MM.1S (cell line): ENCODE data around the gene BCAS4.
A peak's percentile ranks its signal among the peaks of the same experiment; 100 is the strongest.

Experiments
- DNase-seq: peaks from one replicate; pipeline ENCODE4 v3.0.0-alpha.2; 2015
- H2AFZ ChIP-seq: fragments of 300-600 bp; sonication (generic); 2 replicates; pipeline ENCODE4 v1.6.0; 2016; ENCODE audit warnings: antibody characterized with exemption, low read length
- H3F3A ChIP-seq: fragments of 300-600 bp; sonication (generic); 2 replicates; pipeline ENCODE4 v1.6.1; 2016; ENCODE audit warnings: mild to moderate bottlenecking, antibody characterized with exemption, low read length, moderate library complexity, mixed read lengths; ENCODE audit not compliant: insufficient read depth
- H3K27ac ChIP-seq: fragments of 300-600 bp; sonication (generic); 2 replicates; pipeline ENCODE4 v1.5.1; 2016; ENCODE audit warnings: mild to moderate bottlenecking, low read length
- H3K27me3 ChIP-seq: fragments of 300-600 bp; sonication (generic); replicated peaks from 2 replicates; pipeline ENCODE4 v1.6.0; 2016; ENCODE audit warnings: low read length; ENCODE audit not compliant: insufficient read depth
- H3K36me3 ChIP-seq: fragments of 300-600 bp; sonication (generic); replicated peaks from 2 replicates; pipeline ENCODE4 v1.6.1; 2016; ENCODE audit warnings: mild to moderate bottlenecking, low read length, mixed read lengths; ENCODE audit not compliant: insufficient read depth
- H3K4me1 ChIP-seq: fragments of 300-600 bp; sonication (generic); 2 replicates; pipeline ENCODE4 v1.6.1; 2016; ENCODE audit warnings: low read length, mixed read lengths
- H3K4me2 ChIP-seq: fragments of 300-600 bp; sonication (generic); 2 replicates; pipeline ENCODE4 v1.6.0; 2016; ENCODE audit warnings: low read depth, low read length
- H3K4me3 ChIP-seq: fragments of 300-600 bp; sonication (generic); 2 replicates; pipeline ENCODE4 v1.5.1; 2016; ENCODE audit warnings: low read length, mixed read lengths
- H3K79me2 ChIP-seq: fragments of 300-600 bp; sonication (generic); 2 replicates; pipeline ENCODE4 v1.6.1; 2016; ENCODE audit warnings: mixed run types, low read length, mixed read lengths
- H3K9ac ChIP-seq: fragments of 300-600 bp; sonication (generic); 2 replicates; pipeline ENCODE4 v1.6.1; 2016; ENCODE audit warnings: low read length, mixed read lengths
- H3K9me2 ChIP-seq: fragments of 300-600 bp; sonication (generic); replicated peaks from 2 replicates; pipeline ENCODE4 v1.6.1; 2016; ENCODE audit warnings: mild to moderate bottlenecking, low read length, mixed read lengths; ENCODE audit not compliant: insufficient read depth
- H3K9me3 ChIP-seq: fragments of 300-600 bp; sonication (generic); replicated peaks from 2 replicates; pipeline ENCODE4 v1.6.1; 2016; ENCODE audit warnings: mild to moderate bottlenecking, low read length, mixed read lengths; ENCODE audit not compliant: insufficient read depth
- H4K20me1 ChIP-seq: fragments of 300-600 bp; sonication (generic); 2 replicates; pipeline ENCODE4 v1.6.1; 2016; ENCODE audit warnings: mild to moderate bottlenecking, low read length, moderate library complexity, mixed read lengths; ENCODE audit not compliant: insufficient read depth
- EZH2 ChIP-seq: fragments of 300-600 bp; sonication (generic); optimal IDR thresholded peaks from 2 replicates; pipeline ENCODE3; 2017; ENCODE audit warnings: low read depth, mild to moderate bottlenecking, antibody characterized with exemption, low read length, mixed read lengths
- EZH2phosphoT487 ChIP-seq: fragments of 300-600 bp; sonication (generic); IDR thresholded peaks from 2 replicates; pipeline ENCODE4 v1.6.1; 2018; ENCODE audit warnings: antibody characterized with exemption, low read length
- TF ChIP-seq, protein P1 (sequence below): fragments of 300-600 bp; sonication (generic); IDR thresholded peaks from 2 replicates; pipeline ENCODE4 v1.5.1; 2016; ENCODE audit warnings: antibody characterized with exemption, low read length, mixed read lengths

Gene BCAS4

DNA sequence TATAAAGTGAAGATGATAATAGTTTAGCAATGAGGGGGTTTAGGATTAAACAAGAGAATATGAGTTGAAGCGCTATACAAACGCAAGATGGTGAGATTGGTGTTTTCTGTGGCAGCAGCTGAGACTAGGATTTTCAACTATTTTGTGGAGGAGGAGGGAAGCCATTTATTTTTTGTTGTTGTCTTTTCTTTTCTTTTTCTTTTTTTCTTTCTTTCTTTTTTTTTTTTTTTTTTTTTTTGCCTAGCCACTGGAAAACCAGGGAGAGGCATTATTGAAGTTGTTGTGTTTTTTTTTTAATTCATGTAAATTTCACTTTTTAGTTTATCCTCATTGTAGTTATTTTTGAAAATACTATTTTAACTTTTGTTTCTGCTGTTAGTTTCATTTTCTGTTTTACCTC is 47.6 kb upstream of the BCAS4 start:
- Histone ChIP-seq H3F3A (no peaks in the 10 kb centered on the region), H3K9ac (peak overlapping the region; percentile 26; the same call in 1 of the 2 replicates), H3K27me3 (no peaks in the 10 kb centered on the region), H3K36me3 (no peaks in the 10 kb centered on the region), H3K4me1 (0 out of 2 replicates have a peak, but pooled peaks cover 8% of the 10 kb centered on the region), H3K27ac (peak overlapping the region; percentile 38; the same call in 1 of the 2 replicates), H3K4me3 (peak overlapping the region; percentile 42), H2AFZ (peak overlapping the region; percentile 13; the same call in 1 of the 2 replicates), H3K9me2 (no peaks in the 10 kb centered on the region), H3K9me3 (no peaks in the 10 kb centered on the region), H3K4me2 (peak overlapping the region; percentile 70), H4K20me1 (no peaks in the 10 kb centered on the region), H3K79me2 (peaks cover 11% of the 10 kb centered on the region; the same call in 1 of the 2 replicates)
- DNase-seq = no peak
- TF ChIP-seq, protein P1, sequence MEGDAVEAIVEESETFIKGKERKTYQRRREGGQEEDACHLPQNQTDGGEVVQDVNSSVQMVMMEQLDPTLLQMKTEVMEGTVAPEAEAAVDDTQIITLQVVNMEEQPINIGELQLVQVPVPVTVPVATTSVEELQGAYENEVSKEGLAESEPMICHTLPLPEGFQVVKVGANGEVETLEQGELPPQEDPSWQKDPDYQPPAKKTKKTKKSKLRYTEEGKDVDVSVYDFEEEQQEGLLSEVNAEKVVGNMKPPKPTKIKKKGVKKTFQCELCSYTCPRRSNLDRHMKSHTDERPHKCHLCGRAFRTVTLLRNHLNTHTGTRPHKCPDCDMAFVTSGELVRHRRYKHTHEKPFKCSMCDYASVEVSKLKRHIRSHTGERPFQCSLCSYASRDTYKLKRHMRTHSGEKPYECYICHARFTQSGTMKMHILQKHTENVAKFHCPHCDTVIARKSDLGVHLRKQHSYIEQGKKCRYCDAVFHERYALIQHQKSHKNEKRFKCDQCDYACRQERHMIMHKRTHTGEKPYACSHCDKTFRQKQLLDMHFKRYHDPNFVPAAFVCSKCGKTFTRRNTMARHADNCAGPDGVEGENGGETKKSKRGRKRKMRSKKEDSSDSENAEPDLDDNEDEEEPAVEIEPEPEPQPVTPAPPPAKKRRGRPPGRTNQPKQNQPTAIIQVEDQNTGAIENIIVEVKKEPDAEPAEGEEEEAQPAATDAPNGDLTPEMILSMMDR = no peak
- no peak for TF ChIP-seq EZH2
- TF ChIP-seq EZH2phosphoT487 = no peak

DNA sequence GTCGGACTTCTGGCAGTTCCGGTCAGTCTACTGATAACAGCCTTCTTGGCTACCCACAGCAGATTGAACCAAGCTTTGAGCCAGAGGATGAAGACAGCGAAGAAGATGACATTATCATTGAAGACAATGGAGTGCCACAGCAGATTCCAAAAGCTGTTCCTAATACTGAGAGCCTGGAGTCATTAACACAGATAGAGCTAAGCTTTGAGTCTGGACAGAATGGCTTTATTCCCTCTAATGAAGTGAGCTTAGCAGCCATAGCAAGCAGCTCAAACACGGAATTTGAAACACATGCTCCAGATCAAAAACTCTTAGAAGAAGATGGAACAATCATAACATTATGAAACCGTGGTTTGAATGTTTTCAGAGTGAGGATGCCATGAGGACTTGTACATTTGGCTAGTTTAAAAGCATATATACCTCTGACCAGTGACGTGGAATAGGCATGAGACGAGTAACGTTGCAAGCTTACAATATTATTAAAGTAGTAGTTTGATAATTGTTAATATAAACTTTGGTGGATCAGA is 44.7 kb upstream of the BCAS4 start:
- Histone ChIP-seq H3K9ac (no peak overlapping the region), H2AFZ (no peak overlapping the region), H3K4me1 (0 out of 2 replicates have a peak, but pooled peaks cover 8% of the 10 kb centered on the region)

DNA sequence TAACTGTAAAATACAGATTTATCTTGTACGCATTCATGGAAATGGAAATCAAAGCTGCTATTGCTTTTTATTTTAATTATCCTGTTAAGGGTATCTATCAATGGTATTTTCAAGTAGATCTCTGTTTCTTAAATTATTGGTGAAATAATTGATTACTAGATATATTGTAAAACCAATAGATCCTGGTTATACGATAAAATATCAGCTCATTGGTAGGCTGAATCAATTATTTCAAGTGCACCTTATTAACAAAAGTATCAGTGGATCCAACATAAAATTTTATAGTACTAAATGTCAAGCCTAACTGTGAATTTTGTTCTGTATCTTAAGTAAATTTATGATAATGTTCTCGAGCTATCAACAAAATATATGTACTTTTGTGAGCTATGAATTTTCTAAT is 41.7 kb upstream of the BCAS4 start:
- H3K27ac ChIP-seq = no peak overlapping the region
- no peak for DNase-seq
- TF ChIP-seq EZH2phosphoT487 = no peak
- TF ChIP-seq, protein P1 = no peak
- no peak for TF ChIP-seq EZH2
- H3K27me3 ChIP-seq = no peaks in the 10 kb centered on the region
- H2AFZ ChIP-seq = no peak overlapping the region
- H3K4me2 ChIP-seq = no peak overlapping the region
- no peaks in the 10 kb centered on the region for H3F3A ChIP-seq
- H4K20me1 ChIP-seq = no peaks in the 10 kb centered on the region
- H3K4me3 ChIP-seq = no peak overlapping the region
- peaks cover 6% of the 10 kb centered on the region; the same call in 1 of the 2 replicates for H3K79me2 ChIP-seq
- no peaks in the 10 kb centered on the region for H3K9me3 ChIP-seq
- 0 out of 2 replicates have a peak, but pooled peaks cover 2% of the 10 kb centered on the region for H3K4me1 ChIP-seq
- no peaks in the 10 kb centered on the region for H3K36me3 ChIP-seq
- no peaks in the 10 kb centered on the region for H3K9me2 ChIP-seq
- H3K9ac ChIP-seq = no peak overlapping the region

More for the DNA sequence above, 44.7 kb upstream of the BCAS4 start:
- H3K27me3 ChIP-seq = no peaks in the 10 kb centered on the region
- H3K9me3 ChIP-seq = no peaks in the 10 kb centered on the region
- no peak overlapping the region for H3K4me3 ChIP-seq
- TF ChIP-seq EZH2 = no peak
- TF ChIP-seq, protein P1 = no peak
- no peak for TF ChIP-seq EZH2phosphoT487
- H3K79me2 ChIP-seq = peaks cover 8% of the 10 kb centered on the region; the same call in 1 of the 2 replicates
- no peak overlapping the region for H3K27ac ChIP-seq
- no peaks in the 10 kb centered on the region for H4K20me1 ChIP-seq
- no peaks in the 10 kb centered on the region for H3K9me2 ChIP-seq
- H3K4me2 ChIP-seq = no peak overlapping the region
- no peaks in the 10 kb centered on the region for H3F3A ChIP-seq
- DNase-seq = no peak
- no peaks in the 10 kb centered on the region for H3K36me3 ChIP-seq
